ENCODE data around the gene EIF5AL1.
"Not testable (repeated sequence)": the region's sequence is repeated elsewhere in the genome, so short reads cannot be mapped to it uniquely, and the experiment has no call there.

Gene EIF5AL1

GRCh38 chr10:79547128-79547527 lies 34.8 kb downstream of the EIF5AL1 start:
- H3K4me3 ChIP-seq, H3K27ac ChIP-seq: not testable (repeated sequence)

GRCh38 chr10:79547973-79548372 lies 35.6 kb downstream of the EIF5AL1 start:
- H3K4me3 ChIP-seq: no peak overlapping the region

GRCh38 chr10:79552143-79552542 lies 39.8 kb downstream of the EIF5AL1 start:
- no peak overlapping the region for H3K27ac ChIP-seq
- no peak overlapping the region for H3K4me3 ChIP-seq

More at GRCh38 chr10:79547973-79548372, 35.6 kb downstream of the EIF5AL1 start:
- no peak overlapping the region for H3K27ac ChIP-seq

GRCh38 chr10:79555354-79556309 lies 43.3 kb downstream of the EIF5AL1 start:
- Histone ChIP-seq H3K4me3 (no peak overlapping the region), H3K27ac (no peak overlapping the region)

GRCh38 chr10:79556961-79557360 lies 44.6 kb downstream of the EIF5AL1 start:
- H3K27ac ChIP-seq, H3K4me3 ChIP-seq: not testable (repeated sequence)

GRCh38 chr10:79559726-79560125 lies 47.4 kb downstream of the EIF5AL1 start:
- Histone ChIP-seq H3K4me3 (no peak overlapping the region), H3K27ac (no peak overlapping the region)

- no peak within 1 kb of the TSS for H3K27ac ChIP-seq
- H3K4me3 ChIP-seq: no peak within 1 kb of the TSS
Observed at GRCh38 chr10:79560160-79560709, 47.9 kb downstream of the EIF5AL1 start, which contains the start of gene SFTPA2. Gene SFTPA2 (minus strand): TSS chr10:79560407. CDS start chr10:79559483, 924 bp downstream.

- Histone ChIP-seq H3K4me3 (no peak overlapping the region), H3K27ac (no peak overlapping the region)
Observed at GRCh38 chr10:79561257-79561656, 48.9 kb downstream of the EIF5AL1 start.

GRCh38 chr10:79562135-79562756 lies 49.9 kb downstream of the EIF5AL1 start:
- no peak overlapping the region for H3K4me3 ChIP-seq
- no peak overlapping the region for H3K27ac ChIP-seq

- Histone ChIP-seq H3K27ac (no peak overlapping the region), H3K4me3 (no peak overlapping the region)
Observed at GRCh38 chr10:79563426-79563825, 51.1 kb downstream of the EIF5AL1 start.
